NCI-H526 (cell line): ENCODE results near the gene VEGFC.

Experiments used
- DNase-seq, 2 experiments: peaks; one replicate each; lab custom pipeline; 2025; lab: John Stamatoyannopoulos, UW

VEGFC gene

DNA sequence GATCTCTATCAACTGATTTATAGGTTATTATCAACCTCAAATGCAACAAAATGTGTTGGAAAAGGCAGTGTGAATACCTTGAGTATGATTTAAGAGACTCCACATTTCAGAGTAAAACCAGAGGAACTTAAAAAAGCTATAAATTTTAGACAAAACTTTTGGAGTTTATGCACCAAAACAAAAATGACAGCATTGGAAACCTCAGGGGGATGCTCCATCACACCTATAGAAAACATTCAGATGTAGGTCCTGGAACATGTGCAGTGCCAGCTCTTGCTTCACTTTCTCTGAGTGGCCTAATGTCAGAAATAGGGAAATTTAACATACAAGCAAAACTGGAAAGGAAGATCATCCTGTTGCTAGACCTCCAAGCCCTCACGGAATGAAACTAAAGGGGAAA, 5.8 kb upstream of the VEGFC start:
- DNase-seq, result no peak

DNA sequence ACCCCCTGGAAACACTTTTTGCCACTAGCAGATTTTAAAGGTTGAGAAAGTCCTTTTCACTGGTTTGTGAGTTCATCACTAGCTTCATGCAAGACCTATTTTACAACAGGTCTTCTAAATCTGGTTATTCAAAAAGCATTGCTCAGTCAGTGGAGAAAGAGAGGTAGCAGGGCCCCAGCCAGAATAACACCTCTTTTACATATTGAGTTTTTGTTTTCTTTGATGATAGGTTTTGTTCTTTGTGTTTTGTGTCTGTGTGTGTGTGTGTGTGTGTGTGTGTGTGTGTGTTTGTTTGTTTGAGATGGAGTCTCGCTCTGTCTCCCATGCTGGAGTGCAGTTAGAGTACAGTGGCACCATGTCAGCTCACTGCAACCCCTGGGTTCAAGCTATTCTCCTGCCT, 2.7 kb upstream of the VEGFC start:
- DNase-seq, result no peak

DNA sequence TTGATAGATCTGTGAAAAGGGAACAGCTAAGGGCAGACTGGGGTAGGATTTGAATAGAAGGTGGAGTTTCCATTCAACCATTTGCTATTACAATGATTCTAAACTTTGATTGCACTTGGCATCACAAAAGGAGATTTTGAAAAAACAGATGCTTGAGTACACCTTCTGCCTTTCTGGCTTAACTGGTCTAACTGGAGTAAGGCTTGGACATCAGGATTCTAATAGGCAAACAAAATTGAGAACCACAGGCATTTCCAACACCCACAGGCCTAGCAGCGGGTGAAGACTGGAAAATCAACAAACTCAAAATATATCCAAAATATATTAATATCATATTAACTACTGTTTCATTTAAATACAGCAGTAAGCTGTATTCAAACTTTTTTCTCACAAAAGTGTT, 1.9 kb upstream of the VEGFC start:
- DNase-seq, result no peak

GRCh38 chr4:176794151-176794550, 1.4 kb upstream of the VEGFC start:
- no peak for DNase-seq

DNA sequence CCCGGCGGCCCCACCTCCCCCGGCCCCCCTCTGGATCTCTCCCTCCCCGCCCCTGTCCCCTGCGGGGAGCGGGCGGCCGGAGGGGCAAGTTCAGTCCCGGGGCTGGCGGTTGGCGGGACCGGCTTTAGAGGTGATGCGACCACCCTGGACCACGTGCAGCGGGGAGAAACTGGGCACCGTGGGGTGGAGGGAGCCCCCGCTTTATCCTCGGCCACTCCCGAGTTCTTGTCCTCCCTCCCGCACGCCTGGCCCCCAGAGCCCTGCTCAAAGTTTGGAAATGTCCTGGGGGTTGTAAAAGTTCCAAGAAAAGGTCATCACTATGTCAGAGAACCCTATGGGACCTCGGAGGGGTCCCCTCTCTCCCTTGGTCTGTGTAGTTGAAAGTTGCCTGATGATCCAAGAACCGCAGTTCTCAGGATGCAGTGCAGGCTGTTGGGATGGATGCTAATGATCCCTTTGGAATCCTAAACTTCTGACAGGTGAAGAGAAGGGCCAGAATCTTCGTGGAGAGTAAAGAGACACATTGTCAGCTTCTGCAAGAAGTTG, 411 bp upstream of the VEGFC start:
- no peak for DNase-seq

DNA sequence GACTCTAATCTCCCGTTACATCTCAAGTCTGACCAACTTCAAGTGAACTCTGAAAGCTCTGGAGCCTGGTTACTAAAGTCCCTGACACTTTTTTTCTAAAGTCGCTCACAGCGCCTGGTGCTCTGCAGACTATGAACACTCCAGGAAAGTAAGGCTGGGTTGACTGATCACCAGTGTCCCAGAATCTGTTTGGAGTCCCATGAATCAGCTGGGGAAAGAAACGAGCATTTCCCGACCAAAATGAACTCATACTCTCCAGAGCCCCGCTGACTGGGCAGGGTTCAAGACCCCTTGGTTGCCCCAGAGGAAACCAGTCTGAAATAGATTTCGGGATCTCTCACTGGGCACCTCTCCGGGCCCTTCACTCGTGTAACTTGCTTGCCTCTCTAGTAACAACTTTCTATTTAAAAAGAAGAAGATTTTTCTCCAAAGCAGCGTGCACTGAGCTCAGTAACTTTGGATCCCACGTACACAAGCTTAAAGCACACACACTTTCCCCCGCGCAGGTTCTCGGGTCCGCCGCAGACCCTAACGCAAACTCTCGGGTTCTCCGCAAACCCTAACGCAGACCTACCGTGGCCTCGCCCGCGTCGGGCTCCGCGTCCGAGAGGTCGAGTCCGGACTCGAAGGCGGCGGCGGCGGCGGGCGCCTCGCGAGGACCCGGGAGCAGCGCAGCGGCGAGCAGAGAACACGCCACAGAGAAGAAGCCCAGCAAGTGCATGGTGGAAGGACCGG, 964 bp downstream of the VEGFC start:
- peak in 1 of 2 experiments; percentile 46 for DNase-seq

GRCh38 chr4:176790398-176790797, 2.3 kb downstream of the VEGFC start:
- no peak for DNase-seq

DNA sequence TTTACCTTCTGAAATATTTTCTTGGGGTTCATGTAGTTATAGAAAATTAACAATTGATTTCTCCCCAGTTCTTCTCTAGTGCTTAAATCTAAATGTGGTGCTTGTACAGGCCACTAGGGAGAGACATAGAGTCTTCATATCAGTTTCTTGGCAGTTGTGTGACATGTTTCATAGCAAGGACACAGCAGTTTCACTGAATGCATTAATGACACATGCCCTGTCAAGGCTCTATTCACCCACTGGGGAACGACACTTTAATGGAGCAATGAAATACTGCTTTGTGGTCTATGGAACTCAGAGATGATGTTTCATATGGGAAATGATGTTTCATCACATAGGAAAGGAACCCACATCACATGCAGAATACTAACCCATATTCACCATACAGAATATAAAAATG, 2.8 kb downstream of the VEGFC start:
- peak in 1 of 2 experiments; percentile 37 for DNase-seq

DNA sequence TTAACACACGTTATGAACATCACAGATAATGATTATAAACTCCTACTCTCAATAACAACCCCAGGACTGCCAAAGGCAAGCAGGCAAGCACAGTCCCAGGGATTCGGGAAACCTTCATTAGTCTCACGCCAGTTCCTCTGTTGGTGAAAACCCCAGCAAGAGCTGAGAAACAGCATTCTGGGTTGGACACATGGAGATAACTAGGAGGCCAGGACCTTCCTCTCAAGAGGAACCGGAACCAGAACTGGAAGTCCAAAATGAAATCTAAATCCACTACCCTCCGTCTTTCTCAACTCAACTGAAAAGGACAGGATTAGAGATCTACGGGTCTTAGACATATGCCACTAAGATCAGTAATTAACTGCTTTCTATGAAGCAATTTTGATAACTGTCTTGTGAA, 3.8 kb downstream of the VEGFC start:
- no peak for DNase-seq

DNA sequence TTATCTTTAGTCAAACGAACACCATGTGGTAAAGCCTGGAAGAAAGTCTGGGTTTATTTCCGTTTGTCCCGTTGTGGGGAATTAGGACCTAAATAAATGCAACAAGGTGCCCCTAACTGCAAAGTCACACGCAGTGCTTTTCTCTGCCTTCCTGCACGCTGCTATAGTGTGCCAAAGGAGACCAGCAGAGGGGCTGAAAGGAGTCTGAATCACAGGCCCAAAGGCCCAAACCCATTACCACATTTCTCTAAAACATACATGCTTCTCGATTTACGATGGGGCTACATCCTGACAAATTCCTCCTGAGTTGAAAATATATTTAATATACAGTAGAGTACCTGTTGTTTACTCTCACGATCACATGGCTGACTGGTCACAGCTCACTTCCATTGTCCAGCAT, 4.5 kb downstream of the VEGFC start:
- DNase-seq, result no peak

DNA sequence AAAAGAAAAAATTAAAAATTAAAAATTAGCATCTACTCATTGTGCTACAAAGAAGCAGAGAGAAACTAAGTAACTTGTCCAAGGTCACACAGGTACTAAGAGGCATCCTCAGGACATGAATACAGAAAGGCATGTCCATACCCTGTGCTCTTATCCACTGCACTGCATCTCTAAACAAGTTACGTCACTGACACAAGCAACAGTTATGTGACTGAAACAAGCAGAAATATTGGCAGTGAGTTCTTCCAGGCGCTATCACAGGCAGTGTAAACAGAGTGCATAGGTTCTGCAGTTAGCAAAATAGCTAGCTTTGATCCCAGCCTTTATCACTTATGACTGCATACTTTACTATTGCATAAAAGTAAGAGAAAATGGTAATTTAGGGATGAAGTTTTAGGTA, 7.9 kb downstream of the VEGFC start:
- DNase-seq, result no peak

DNA sequence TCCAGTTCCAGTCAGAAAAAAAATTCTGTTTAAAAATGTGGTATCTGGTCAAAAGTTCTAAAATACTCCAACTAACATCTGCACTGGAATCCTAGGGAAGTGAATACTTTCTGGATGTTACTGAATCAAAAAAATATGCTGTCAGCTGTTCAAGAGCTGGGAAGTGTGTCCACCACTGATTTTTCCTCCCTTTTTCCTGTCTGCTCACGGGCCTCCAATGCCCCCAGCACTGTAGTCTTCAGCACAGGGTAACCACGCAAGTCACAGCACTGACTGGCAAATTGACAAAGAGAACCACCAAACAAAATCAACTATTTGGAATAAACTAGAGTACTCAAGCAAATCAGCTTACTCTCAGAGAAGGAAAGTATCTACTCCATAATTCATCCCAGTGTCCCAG, 9.9 kb downstream of the VEGFC start:
- DNase-seq, result no peak

DNA sequence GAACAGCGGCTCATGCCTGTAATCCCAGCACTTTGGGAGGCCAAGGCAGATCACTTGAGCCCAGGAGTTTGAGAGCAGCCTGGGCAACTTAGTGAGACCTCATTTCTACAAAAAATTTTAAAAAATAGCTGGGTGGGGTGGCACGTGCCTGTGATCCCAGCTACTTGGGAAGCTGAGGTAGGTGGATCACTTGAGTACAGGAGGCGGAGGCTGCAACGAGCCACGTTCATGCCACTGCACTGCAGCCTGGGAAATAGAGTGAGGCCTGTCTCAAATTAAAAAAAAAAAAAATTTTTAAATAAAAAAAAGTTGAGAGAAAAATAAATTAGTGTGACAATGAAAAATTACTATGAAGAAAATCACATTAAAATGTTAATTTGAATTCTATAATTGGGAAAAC, 10.5 kb downstream of the VEGFC start:
- no peak for DNase-seq

GRCh38 chr4:176781739-176782100, 11.0 kb downstream of the VEGFC start:
- no peak for DNase-seq

DNA sequence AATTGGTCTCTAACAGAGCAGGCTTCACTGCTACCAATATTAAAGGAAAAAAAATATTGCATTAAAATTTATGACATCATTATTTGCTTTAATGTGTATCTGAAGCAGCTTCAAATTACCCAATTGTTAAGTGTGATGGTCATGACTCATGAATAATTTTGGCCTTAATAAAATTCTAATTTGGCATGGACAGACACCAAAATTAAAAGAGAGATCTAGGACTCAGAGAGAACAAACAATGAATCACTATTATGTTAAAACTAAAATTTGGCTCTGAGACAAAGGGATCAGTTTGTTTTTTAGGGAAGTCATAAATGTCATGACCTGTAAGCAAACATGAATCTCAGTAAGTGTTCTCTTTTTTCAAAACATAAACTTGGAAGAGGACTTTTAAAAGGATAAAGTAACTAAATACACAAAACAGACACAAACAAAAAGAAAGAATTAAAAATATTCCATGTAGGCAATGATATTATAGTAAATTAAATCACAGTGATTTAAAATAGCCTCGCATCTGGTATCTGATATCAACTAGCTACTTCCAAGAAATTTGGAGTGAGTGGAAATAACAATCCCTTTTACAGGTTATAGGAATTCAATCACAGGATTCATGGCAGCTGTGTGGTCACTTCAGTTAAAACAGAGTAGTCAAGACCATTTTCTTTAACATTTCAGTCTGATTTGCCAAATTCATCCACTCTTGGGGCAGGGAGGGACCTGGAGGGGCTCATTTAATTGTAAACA, 11.6 kb downstream of the VEGFC start:
- no peak for DNase-seq

DNA sequence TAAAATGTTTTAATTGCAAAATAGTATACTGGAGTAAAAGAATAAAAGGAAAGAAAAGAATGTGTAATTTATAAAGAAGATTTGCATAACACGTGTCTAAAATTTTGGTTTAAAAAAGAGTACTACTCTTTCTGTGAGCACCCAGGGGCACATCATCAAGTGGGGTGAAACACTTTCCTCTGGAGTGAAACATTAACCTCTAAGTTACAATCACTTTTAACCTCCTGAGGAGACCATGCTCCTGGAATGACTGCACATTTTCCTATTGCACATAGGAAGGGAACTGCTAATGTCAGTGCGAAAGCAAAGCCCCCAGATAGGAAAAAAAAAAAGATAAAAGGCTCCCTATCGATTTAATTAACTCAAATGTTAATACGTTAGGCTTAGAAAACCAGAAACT, 13.3 kb downstream of the VEGFC start:
- no peak for DNase-seq

DNA sequence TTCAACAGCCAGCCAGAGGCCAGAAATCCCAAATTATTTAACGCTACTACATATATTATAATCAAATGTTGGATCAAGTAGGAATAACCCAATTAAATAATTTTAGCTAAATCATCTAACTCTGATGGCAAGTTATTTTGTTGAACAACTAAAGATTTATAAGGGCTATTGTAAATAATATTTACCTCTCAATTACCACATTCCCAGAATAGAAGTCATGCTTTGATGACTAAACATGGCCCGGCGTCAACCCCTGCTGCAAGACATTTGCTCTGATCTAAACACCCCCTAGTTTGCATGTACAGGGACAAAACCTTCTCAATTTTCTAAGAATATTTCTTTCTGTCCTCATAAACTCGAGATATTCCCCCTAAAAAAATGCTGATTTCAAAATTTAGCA, 14.2 kb downstream of the VEGFC start:
- no peak for DNase-seq

GRCh38 chr4:176778063-176778462, 14.7 kb downstream of the VEGFC start:
- no peak for DNase-seq

GRCh38 chr4:176775338-176775737, 17.4 kb downstream of the VEGFC start:
- DNase-seq, result no peak

DNA sequence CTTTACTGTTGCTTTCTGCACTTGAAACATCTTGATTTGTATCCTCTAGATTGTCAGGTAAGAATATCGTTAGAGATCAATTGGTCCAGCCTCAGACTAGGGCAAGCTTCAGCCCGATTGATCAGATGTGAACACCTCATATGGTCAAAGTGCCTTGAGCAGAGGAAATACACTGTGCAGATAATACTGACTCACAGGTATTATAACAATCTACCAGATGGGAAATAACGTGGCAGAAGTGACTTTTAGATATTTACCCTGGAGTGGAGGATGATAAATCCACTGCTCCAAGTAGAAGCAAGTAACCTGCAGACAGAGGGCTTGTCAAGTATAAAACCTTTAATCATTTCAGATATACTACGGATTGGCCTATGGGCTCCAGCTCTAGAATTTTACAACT, 17.9 kb downstream of the VEGFC start:
- DNase-seq, result no peak

DNA sequence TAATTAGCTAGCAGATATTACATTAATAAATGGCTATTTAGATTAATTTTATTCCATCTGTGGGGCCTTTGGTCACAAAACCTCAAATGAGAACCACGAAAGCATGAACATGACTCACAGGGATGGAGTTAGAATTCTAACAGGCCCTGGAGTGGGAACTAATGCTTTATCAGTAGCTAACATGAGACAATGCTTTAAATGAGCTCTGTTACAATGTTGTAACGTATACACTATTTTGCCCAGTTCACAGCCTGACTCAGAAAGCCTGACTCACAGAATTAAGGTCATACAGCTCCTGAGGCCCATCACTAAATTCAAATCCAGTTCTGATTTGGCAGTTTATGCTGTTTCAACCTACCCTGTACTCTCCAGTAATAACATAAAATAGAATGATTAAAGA, 23.2 kb downstream of the VEGFC start:
- no peak for DNase-seq

DNA sequence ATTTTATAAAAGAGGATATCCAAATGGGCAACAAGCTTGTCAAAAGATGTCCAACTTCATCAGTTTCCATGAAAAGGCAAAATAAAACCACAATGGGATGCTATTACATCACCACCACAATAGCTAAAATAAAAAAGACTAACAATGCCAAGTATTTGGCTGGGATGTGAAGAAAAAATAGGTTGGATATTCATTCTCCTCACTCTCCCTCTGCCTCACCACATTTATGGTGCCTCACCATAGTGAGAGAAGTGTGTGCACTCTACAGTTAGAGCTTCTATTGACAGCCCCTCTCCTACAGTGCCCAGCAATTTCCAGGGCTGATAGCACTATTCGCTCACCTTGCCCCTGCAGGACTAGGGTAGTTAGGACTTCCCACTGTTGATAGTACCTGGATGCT, 25.5 kb downstream of the VEGFC start:
- DNase-seq, result no peak

DNA sequence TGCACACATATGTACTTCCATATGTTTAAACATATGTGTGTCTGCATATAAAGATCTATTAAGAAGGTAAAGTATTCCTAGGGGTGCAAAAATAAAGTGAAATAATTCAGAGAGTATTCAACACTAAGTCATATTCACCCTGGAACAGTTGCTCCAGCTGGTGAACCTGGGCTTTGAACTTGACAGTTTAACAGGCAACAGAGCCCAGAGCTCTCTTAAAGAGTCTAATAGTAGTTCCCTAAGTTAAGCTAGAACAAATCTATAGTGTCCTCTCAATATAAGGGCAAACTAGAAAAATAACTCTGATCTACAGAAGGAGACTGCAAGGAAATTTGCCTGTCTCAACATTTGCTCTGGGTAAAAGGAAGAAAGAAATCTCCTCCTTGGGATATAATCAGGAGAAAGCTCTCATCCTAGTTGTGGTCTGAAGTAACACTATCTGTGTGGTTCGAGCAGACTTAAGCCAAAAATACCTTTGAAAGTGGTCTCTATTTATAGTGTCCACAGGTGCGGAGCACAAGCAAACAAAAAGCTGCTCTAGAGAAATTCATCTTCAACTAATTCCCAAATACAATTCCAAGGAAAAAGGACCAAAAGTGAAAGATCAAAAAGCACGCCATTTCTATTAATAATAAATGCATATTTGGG, 29.9 kb downstream of the VEGFC start:
- no peak for DNase-seq
